VCaP (cell line): ENCODE results near the gene TRIM46.

Experiments
- H3K27ac ChIP-seq: fragments of 450-650 bp; 2 replicates; pipeline ENCODE4 v1.5.1; 2017
- CTCF ChIP-seq: fragments of 450-650 bp; conservative IDR thresholded peaks from 2 replicates; pipeline ENCODE4 v1.5.1; 2017; ENCODE audit warnings: mild to moderate bottlenecking, moderate library complexity

TRIM46 gene, protein sequence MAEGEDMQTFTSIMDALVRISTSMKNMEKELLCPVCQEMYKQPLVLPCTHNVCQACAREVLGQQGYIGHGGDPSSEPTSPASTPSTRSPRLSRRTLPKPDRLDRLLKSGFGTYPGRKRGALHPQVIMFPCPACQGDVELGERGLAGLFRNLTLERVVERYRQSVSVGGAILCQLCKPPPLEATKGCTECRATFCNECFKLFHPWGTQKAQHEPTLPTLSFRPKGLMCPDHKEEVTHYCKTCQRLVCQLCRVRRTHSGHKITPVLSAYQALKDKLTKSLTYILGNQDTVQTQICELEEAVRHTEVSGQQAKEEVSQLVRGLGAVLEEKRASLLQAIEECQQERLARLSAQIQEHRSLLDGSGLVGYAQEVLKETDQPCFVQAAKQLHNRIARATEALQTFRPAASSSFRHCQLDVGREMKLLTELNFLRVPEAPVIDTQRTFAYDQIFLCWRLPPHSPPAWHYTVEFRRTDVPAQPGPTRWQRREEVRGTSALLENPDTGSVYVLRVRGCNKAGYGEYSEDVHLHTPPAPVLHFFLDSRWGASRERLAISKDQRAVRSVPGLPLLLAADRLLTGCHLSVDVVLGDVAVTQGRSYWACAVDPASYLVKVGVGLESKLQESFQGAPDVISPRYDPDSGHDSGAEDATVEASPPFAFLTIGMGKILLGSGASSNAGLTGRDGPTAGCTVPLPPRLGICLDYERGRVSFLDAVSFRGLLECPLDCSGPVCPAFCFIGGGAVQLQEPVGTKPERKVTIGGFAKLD

DNA sequence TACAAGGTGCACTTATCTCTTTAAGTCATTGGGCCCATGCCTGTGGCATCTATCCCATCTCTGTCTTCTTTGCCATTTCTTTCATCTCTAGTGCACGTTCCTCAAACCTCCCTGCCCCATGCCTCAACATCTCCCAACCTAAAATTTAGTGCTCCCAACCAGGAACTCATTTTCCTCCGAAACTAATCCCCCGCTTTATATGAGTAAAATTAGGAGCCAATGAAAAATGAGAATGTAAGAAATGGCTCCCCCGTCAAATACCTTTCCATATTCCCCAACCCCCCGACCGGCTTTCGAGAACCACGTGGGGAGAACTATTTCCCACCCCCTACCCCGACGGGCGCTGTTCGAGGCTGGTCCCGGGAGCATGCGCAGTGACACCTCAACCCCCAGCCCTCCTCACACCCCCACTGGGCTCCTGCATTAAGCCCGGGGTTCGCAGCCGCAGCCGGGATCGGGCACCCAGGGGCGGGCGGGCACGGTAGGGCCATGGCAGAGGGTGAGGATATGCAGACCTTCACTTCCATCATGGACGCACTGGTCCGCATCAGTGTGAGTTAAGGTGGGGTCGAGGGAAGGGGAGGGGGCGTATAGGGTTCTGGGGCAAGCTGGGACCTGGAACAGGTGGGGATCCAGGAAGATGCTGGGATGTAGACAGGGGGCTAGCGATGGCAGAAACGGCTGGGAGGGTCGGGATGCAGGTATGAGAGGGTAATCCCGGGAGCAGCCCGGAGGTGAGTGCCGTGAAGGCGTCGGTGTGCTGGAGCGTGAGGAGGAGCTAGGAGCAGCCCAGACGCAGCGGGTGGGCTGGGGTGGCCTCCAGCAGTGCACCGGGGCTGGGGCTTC is at the start of gene TRIM46:
Gene TRIM46 (plus strand): TSS at position 372 of the 846 bp plus-strand sequence. CDS start 118 bp downstream, at position 490.
- H3K27ac ChIP-seq: peak within 1 kb of the TSS; percentile 84
- TF ChIP-seq CTCF: peak; percentile 30

DNA sequence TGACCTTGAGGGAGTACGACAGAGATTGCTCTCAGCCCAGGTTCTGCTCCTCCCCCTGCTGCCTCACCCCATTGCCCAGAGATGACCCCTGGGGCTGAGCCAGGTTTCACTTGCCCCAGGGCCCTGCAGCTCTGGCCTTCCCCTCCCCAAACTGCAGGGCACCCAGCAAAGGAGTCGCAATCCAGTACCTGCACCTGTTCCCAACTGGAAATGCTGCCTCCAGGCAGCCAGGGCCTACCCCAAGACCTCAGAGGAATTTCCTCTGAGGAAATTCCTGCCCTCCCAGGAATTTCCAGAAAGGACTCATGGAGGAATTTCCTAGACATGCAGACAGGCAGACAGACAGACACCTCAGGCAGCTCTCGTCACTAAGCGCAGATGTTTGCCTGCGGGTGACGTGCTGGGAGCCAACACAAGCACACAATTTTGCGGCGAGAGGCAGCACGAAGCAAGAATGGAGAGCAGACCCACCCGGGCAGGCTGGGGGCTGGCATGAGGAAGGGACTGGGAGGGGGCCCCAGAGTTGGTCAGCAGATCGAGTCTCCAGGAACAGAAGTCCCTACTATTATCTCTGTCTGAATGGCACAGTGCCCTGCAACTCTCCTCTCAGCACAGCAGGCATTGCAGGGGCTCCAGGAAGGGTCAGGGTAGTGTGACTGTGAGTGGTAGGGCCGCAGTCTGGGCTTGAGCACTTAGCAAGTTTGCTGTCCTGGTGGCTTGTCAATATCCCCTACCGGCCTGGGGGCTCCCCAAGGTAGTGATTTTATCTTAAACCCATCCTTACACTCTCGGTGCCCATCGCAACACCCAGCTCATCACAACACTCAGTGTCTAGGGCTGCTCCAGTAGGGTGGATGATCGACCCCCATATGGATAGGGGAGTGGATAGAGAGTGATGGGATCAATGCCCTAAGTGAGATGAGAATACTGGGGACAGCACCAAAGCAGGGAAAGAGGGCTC is 48.9 kb upstream of the TRIM46 start:
- TF ChIP-seq CTCF: no peak
- no peak overlapping the region for H3K27ac ChIP-seq

DNA sequence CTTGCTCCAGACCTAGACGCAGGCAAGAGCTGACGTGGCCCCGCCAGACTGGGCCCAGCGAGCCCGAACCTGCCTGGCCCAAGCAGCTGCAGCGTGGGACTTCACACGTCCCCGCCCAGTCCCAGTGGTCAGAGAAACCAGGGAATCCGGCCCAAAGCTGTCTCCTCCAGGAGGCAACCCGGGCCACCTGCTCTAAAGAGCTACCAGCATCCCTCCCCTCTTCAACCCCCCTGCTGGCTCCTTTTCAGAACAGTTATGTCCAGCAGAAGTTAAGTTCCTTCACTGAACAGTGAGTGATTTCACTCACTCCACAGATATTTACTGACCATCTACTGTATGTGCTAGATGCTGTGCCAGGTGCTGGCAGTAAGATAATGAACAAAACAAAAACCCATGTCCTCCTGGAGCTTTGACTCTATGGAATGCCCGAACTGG is 48.1 kb upstream of the TRIM46 start:
- no peak for TF ChIP-seq CTCF
- H3K27ac ChIP-seq: peak overlapping the region; percentile 100; the same call in 1 of the 2 replicates

- no peak for TF ChIP-seq CTCF
- H3K27ac ChIP-seq: peak overlapping the region; percentile 100
Measured at GRCh38 chr1:155125946-155126555, 47.6 kb upstream of the TRIM46 start.

GRCh38 chr1:155126556-155127104 is 47.0 kb upstream of the TRIM46 start:
- peak overlapping the region; percentile 100 for H3K27ac ChIP-seq
- no peak for TF ChIP-seq CTCF
